ENCODE results near the gene CTU2.
A peak's percentile ranks its signal among the peaks of the same experiment; 100 is the strongest.
"Not testable (repeated sequence)": the region's sequence is repeated elsewhere in the genome, so short reads cannot be mapped to it uniquely, and the experiment has no call there.

The CTU2 gene

GRCh38 chr16:88706229-88706964 lies at the start of gene CTU2, which contains the start of gene RNF166:
TSS of gene CTU2 (plus strand) at chr16:88706503. CDS start at chr16:88706531, 28 bp downstream.
TSS of gene RNF166 (minus strand) at chr16:88706408. CDS start at chr16:88706325, 83 bp downstream.
- DNase-seq (ENCODE audit: low read depth): peak; percentile 57

- DNase-seq (ENCODE audit: low read depth): no peak
Measured at GRCh38 chr16:88657371-88657770, 48.9 kb upstream of the CTU2 start.

GRCh38 chr16:88658714-88659113 lies 47.6 kb upstream of the CTU2 start:
- no peak for DNase-seq (ENCODE audit: low read depth)

DNA sequence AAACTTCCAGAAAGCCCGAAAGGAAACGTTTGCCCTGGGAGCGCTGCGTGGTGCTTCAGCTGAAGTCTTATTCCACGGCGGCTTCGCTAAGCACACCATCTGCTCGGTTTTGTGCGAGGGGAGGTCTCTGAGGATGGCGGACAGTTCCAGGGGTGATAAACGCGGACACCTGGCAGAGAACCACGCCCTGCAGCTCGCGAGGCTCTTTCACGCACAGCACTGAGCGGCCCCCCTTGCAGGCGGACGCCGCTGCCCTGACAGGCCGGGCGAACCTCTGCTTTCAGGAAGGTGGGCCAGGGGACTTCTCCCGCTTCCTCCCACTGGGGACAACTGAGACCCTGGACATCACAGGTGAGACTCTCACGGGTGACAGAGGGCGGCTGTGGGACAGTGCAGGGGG lies 47.1 kb upstream of the CTU2 start:
- no peak for DNase-seq (ENCODE audit: low read depth)

DNA sequence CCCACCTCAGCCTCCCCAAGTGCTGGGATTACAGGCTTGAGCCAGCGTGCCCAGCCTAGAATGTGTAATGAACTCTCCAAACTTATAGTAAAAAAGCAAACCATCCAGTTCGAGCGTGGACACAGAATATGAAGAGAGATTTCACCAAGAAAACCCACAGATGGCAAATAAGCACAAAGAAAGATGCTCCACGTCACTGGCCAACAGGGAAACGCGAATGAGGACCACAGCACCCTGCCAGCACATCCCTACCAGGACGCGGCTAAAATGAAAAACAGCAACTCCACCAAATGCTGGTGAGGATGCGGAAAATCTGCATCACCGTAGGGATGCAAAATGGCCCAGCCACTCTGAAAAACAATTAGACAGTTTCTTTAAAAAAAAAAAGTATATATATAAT lies 44.8 kb upstream of the CTU2 start:
- no peak for DNase-seq (ENCODE audit: low read depth)

- DNase-seq (ENCODE audit: low read depth): no peak
Measured at GRCh38 chr16:88662222-88662842, 44.0 kb upstream of the CTU2 start.

- DNase-seq (ENCODE audit: low read depth): peak; percentile 96
Measured at GRCh38 chr16:88662843-88663606, 43.3 kb upstream of the CTU2 start, which contains the start of gene MVD. TSS of gene MVD (minus strand) at chr16:88663091. CDS start at chr16:88663080, 11 bp downstream.

- no peak for DNase-seq (ENCODE audit: low read depth)
Measured at GRCh38 chr16:88665148-88665547, 41.2 kb upstream of the CTU2 start.

DNA sequence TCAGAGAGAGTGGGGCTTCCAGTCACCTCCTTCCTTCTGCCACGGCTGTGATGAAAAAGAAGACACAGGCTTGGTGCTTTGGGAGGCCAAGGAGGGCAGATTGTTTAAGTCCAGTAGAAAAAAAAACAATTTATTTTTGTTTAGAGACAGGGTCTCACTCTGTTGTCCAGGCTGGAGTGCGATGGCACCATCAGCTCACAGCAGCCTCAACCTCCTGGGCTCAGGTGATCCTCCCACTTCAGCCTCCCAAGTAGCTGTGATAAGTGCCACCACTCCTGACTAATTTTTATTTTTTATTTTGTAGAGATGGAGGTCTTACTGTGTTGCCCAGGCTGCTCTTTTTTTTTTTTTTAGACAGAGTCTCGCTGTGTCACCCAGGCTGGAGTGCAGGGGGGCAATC lies 40.7 kb upstream of the CTU2 start:
- no peak for DNase-seq (ENCODE audit: low read depth)

- DNase-seq (ENCODE audit: low read depth): no peak
Measured at GRCh38 chr16:88667461-88667860, 38.8 kb upstream of the CTU2 start.

DNA sequence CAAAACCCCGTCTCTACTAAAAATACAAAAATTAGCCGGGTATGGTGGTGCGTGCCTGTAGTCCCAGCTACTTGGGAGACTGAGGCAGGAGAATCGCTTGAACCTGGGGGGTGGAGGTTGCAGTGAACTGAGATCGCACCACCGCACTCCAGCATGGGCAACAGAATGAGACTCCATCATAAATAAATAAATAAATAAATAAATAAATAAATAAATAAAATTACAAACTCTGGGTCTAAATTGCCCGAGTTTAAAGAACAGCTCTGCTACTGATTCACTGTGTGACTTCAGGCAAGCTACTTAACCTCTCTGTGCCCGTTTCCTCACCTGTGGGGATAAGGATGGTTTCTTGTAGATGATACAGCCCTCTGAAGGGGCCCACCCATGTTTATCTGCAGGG lies 36.8 kb upstream of the CTU2 start:
- DNase-seq (ENCODE audit: low read depth): not testable (repeated sequence)

DNA sequence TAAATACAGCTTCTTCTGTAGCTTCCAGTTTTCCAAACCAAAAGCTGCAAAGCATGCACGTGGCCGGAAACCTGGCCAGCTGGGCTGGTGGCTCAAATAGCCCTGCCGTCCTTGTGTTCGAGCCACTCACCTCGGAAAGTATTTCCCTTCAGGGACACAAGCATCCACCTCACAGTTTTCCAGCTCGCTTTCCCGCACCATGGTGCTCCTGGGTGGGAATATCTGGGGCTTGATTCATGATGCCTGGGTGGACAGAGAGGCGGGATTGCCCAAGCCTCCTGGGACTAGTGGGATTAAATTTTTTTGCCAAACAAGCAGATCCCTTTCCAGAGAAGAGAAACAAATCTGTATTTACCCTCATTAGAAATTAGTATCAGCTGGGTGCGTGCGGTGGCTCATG lies 36.3 kb upstream of the CTU2 start:
- DNase-seq (ENCODE audit: low read depth): no peak

DNA sequence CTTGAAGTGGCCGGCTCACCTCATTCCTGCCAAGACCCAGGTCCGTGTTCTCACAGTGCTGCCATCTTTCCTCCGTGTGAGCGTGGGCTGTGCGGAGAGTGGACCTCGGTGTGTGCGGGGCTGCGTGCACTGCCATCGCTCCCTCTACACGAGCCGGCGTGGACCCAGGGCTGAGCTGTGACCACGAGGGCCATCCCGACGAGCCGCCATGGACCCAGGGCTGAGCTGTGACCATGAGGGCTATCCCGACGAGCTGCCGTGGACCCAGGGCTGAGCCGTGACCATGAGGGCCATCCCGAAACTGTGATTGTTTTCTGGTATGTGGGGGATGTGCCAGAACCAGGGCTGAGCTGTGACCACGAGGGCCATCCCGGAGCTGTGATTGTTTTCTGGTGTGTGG lies 34.5 kb upstream of the CTU2 start:
- DNase-seq (ENCODE audit: low read depth): no peak

DNA sequence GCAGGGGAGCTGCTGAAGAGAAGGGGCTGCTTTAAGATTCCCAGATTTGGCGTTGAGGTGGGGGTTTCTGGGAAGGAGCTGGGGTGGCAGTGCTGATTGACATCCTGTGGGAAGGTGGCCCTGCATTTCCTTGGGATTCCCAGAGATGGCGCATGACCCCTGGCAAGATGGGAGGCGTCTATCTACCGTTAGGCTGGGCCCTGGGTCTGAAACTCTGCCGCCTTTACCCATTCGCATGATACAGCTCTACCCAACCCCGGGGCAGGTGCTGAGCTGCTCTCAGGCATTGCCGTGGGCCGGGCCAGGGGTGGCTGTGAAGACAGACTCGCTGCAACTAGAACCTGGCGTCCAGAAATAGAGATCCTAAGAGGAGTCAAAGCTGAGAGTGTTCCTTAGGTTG lies 33.5 kb upstream of the CTU2 start:
- DNase-seq (ENCODE audit: low read depth): no peak

DNA sequence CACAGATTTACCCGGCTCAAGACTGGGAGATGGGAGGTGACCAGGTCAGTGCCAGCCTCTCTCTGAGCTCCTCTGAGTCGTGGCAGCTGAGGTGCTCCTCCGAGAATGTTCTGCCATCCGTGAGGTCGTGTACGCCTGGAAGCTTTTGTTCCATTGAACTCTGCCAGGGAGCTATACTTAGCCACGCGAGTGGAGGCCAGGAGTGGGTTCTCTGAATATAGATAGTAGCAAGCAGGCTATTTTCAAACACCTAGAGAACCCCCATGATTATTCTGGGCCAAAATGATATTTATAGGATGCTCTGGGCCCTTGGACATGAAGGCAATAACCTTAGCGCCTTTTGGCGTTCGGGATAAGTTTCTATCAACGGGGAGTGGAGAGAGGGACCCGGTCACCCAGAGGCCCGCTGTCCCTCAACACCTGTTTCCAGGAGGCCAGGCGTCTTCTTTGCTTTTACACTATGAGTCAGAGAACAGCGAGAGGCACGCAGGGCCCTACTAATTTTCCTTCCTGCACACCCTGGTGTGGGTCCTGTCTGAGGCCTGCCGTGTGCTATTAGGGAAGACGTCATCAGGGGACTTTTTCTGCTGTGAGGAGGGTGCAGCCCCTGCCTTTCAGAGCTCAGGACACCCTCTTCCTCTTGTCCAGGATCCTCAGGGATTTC lies 32.5 kb upstream of the CTU2 start:
- no peak for DNase-seq (ENCODE audit: low read depth)

GRCh38 chr16:88676502-88677242 lies 29.6 kb upstream of the CTU2 start:
- no peak for DNase-seq (ENCODE audit: low read depth)

DNA sequence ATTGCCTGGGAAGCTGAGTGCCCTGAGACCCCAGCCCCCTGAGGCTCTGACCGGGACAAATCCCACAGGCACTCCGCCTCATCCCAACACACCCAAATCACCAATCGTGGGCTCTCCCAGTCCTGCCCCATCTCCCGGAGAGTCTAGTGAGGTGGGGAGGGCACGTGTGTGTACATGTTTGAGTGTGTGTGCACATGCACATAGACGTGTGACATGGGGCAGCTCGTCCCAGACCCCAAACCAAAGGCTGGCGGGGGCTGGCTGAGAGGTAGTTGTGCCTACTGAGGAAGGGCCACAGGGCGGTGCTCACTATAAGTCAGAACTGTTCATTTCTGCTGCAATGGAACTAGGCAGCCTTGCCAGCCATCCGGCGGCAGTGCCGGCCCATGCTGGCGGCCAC lies 28.6 kb upstream of the CTU2 start:
- DNase-seq (ENCODE audit: low read depth): no peak

- no peak for DNase-seq (ENCODE audit: low read depth)
Measured at GRCh38 chr16:88678224-88678979, 27.9 kb upstream of the CTU2 start.

GRCh38 chr16:88680554-88681083 lies 25.7 kb upstream of the CTU2 start:
- no peak for DNase-seq (ENCODE audit: low read depth)

DNA sequence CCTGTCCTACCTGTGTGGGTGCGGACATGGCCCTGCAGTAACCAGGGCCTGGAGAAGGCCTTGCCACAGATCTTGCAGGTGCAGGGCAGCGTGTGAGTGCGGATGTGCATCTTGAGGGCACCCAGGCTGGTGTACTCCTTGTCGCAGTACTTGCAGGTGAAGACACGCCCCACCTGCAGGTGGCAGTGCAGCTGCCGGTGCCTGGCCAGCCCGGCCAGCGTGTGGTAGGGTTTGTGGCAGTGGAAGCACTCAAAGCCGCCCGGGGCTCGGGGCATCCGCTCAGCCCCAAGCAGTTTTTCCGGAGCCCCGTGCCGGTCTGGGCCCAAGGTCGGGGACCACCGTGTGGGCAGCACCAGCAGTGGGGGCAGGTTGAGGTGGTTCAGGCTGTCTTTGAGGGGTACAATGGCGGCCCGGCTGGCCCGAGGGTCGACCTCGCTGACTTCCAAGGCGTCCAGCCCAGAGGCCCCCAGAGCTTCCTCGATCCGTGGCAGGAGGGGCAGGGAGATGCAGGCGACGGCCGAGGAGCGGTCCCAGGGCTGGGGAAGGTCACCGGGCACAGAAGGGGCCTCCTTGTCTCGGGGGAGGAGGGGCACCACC lies 25.1 kb upstream of the CTU2 start:
- DNase-seq (ENCODE audit: low read depth): no peak
